GM12878 (cell line): ENCODE measurements around the gene POLDIP3. TPM values are rescaled to one million over a fixed set of nuclear protein-coding genes. Genes with fewer than 3 reads are reported as not detected.

Experiments used
- ASH2L ChIP-seq: fragments of 300-600, 200-600 bp; sonication (generic); IDR thresholded peaks from 2 replicates; pipeline ENCODE4 v1.6.1; 2017; ENCODE audit warnings: low read depth, mild to moderate bottlenecking, borderline replicate concordance
- BMI1 ChIP-seq: fragments of 450-650 bp; IDR thresholded peaks from 2 replicates; pipeline ENCODE4 v1.6.1; 2016; ENCODE audit warnings: mild to moderate bottlenecking, moderate library complexity, borderline replicate concordance
- HCFC1 ChIP-seq: fragments of 150-350 bp; IDR thresholded peaks from 2 replicates; pipeline ENCODE4 v1.6.1; 2014; ENCODE audit warnings: low read length
- HDAC2 ChIP-seq: fragments of 200-600 bp; sonication (generic); IDR thresholded peaks from 2 replicates; pipeline ENCODE4 v1.6.1; 2017
- POLR2A ChIP-seq: IDR thresholded peaks from 2 replicates; pipeline ENCODE4 v1.6.1; 2011; ENCODE audit warnings: low read depth, mild to moderate bottlenecking, low read length
- POLR2AphosphoS5 ChIP-seq: IDR thresholded peaks from 2 replicates; pipeline ENCODE4 v1.6.1; 2011; ENCODE audit warnings: mild to moderate bottlenecking, low read length, inconsistent platforms
- RAD21 ChIP-seq: IDR thresholded peaks from 2 replicates; pipeline ENCODE4 v1.6.1; 2011; ENCODE audit warnings: mild to moderate bottlenecking, low read depth, low read length, moderate library complexity; ENCODE audit not compliant: insufficient read depth
- RFX5 ChIP-seq: IDR thresholded peaks from 2 replicates; pipeline ENCODE4 v1.6.1; 2011; ENCODE audit warnings: low read depth, low read length, improper control_type of control experiment
- SIN3A ChIP-seq: IDR thresholded peaks from 2 replicates; pipeline ENCODE4 v1.6.1; 2012; ENCODE audit warnings: low read depth, low read length, improper control_type of control experiment
- TARDBP ChIP-seq: IDR thresholded peaks from 2 replicates; pipeline ENCODE4 v1.6.1; 2016; ENCODE audit warnings: borderline replicate concordance
- ZNF217 ChIP-seq: fragments of 450-650 bp; IDR thresholded peaks from 2 replicates; pipeline ENCODE4 v1.6.1; 2017; ENCODE audit warnings: antibody characterized with exemption, mild to moderate bottlenecking
- ZZZ3 ChIP-seq: IDR thresholded peaks from 2 replicates; pipeline ENCODE4 v1.6.1; 2011; ENCODE audit warnings: low read depth; ENCODE audit not compliant: control insufficient read depth, insufficient read length
- polyA plus RNA-seq, 11 experiments: library from polyadenylated mRNA; depleted of rRNA in 4 of 11; unstranded in 6 of 11; stranded (reverse) in 5 of 11; fragments of >200 nt; fragmentation: Nextera tagmentation in 4 of 11; fragmentation: Illumina TruSeq in 1 of 11; extraction: Ambion mirVana in 4 of 11; extraction: Trizol in 1 of 11; gene quantifications; 1 replicate in 1 of 11; 2 replicates in 10 of 11; pipeline versions ENCODE4 v1.2.1 to v1.2.3, GENCODE V29; 2011 to 2016; ENCODE audit warnings: inconsistent platforms in 2 of 11, missing spikeins in 2 of 11, low read depth in 1 of 11
- total RNA-seq, 4 experiments: library from RNA; depleted of rRNA in 3 of 4; stranded (reverse); fragments of >200 nt in 3 of 4; fragmentation: Illumina TruSeq in 1 of 4; extraction: Trizol in 1 of 4; gene quantifications; 2 replicates each; pipeline versions ENCODE4 v1.2.1 to v1.2.3, GENCODE V29; 2013 to 2021
- TF ChIP-seq, protein P1 (sequence below): fragments of 150-350 bp; IDR thresholded peaks from 2 replicates; pipeline ENCODE4 v1.6.1; 2014; ENCODE audit warnings: mild to moderate bottlenecking, low read depth, low read length

Gene POLDIP3
- total and polyA plus RNA-seq, 10 of the 15 experiments (the other 5 are each of a cell fraction or from before 2014, with no cell fraction given) = 14.8 to 60.2 (median 49.5) TPM

- no peak for TF ChIP-seq ASH2L
- no peak for TF ChIP-seq HCFC1
- no peak for TF ChIP-seq RFX5
- TF ChIP-seq BMI1 = no peak
- TF ChIP-seq POLR2AphosphoS5 = no peak
- no peak for TF ChIP-seq ZZZ3
- TF ChIP-seq, protein P1, sequence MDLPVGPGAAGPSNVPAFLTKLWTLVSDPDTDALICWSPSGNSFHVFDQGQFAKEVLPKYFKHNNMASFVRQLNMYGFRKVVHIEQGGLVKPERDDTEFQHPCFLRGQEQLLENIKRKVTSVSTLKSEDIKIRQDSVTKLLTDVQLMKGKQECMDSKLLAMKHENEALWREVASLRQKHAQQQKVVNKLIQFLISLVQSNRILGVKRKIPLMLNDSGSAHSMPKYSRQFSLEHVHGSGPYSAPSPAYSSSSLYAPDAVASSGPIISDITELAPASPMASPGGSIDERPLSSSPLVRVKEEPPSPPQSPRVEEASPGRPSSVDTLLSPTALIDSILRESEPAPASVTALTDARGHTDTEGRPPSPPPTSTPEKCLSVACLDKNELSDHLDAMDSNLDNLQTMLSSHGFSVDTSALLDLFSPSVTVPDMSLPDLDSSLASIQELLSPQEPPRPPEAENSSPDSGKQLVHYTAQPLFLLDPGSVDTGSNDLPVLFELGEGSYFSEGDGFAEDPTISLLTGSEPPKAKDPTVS = no peak
- TF ChIP-seq SIN3A = no peak
- no peak for TF ChIP-seq RAD21
- TF ChIP-seq POLR2A = no peak
- TF ChIP-seq ZNF217 = no peak
- no peak for TF ChIP-seq TARDBP
- no peak for TF ChIP-seq HDAC2
Observed at GRCh38 chr22:42582987-42583386, 31.7 kb downstream of the POLDIP3 start (continued).
